ENCODE data around the gene RBM34. TPM values are rescaled to one million over a fixed set of nuclear protein-coding genes. Genes with fewer than 3 reads are reported as not detected.

RBM34 gene
- total RNA-seq, 2 donors from 2014 or later, result 13.2 to 26.2 TPM

GRCh38 chr1:235158680-235159079 lies 2.4 kb downstream of the RBM34 start:
- WGBS, 2 donors, result 86 to 88% methylated on average over 6 of the region's 6 CpGs
- Histone ChIP-seq H3K27ac (no peak overlapping the region), H3K4me3 (no peak overlapping the region), H3K27me3 (no peaks in the 10 kb centered on the region), H3K4me1 (peaks cover 8% of the 10 kb centered on the region), H3K36me3 (replicated peaks in 1 of 2; ENCODE audit: insufficient read depth in 1 of 2, low read depth in 2 of 2) (peaks cover 0 to 10% of the 10 kb centered on the region in 2 donors), H3K9me3 (peaks cover 0 to 3% (median 0%) of the 10 kb centered on the region in 3 donors)
- no peak for ATAC-seq
- TF ChIP-seq CTCF (IDR thresholded peaks at IDR 0.05), result no peak
- TF ChIP-seq POLR2A (IDR thresholded peaks at IDR 0.05), result no peak
- no peak for DNase-seq
- intact Hi-C loops (cut with DNase I), result no loop called here

DNA sequence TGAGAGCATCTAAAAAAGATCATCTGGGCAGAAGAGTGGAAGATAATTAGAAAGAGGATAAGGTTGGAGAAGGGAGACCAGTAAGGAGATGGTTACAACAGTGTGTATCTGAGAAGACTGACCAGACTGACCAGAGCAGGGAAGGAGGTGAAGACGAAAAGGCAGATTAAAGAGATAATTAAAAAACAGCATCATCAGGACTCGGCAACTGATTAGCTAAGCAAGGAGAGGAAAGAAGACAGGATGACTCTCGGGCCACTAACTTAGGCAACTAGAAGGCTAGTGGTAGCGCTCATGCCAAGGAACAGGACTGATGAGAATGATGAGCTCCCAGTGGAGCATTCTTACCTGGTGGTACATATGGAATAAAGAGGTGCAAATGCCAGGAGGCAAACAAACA lies 3.9 kb downstream of the RBM34 start:
- Histone ChIP-seq H3K27ac (no peak overlapping the region), H3K4me1 (peaks cover 8% of the 10 kb centered on the region), H3K4me3 (no peak overlapping the region), H3K9me3 (peaks cover 0 to 3% (median 0%) of the 10 kb centered on the region in 3 donors), H3K36me3 (replicated peaks in 1 of 2; ENCODE audit: insufficient read depth in 1 of 2, low read depth in 2 of 2) (peaks cover 0 to 12% of the 10 kb centered on the region in 2 donors), H3K27me3 (no peaks in the 10 kb centered on the region)
- ATAC-seq (no peak), DNase-seq (no peak)
- intact Hi-C loops (cut with DNase I), result no loop called here
- TF ChIP-seq POLR2A (IDR thresholded peaks at IDR 0.05) (no peak), CTCF (IDR thresholded peaks at IDR 0.05) (no peak)
- 91 to 92% methylated on average over 4 of the region's 4 CpGs for WGBS, 2 donors

- no peak for DNase-seq
- Histone ChIP-seq H3K9me3 (peaks cover 0 to 3% (median 0%) of the 10 kb centered on the region in 3 donors), H3K4me3 (no peak overlapping the region), H3K27ac (no peak overlapping the region), H3K4me1 (peaks cover 8% of the 10 kb centered on the region), H3K36me3 (replicated peaks in 1 of 2; ENCODE audit: insufficient read depth in 1 of 2, low read depth in 2 of 2) (peaks cover 0 to 12% of the 10 kb centered on the region in 2 donors), H3K27me3 (no peaks in the 10 kb centered on the region)
- TF ChIP-seq POLR2A (IDR thresholded peaks at IDR 0.05) (no peak), CTCF (IDR thresholded peaks at IDR 0.05) (no peak)
- WGBS, 2 donors, result 79 to 83% methylated on average over 4 of the region's 4 CpGs
- intact Hi-C loops (cut with DNase I), result no loop called here
- ATAC-seq, result no peak
These were observed 4.3 kb downstream of the RBM34 start for GRCh38 chr1:235156740-235157139.

DNA sequence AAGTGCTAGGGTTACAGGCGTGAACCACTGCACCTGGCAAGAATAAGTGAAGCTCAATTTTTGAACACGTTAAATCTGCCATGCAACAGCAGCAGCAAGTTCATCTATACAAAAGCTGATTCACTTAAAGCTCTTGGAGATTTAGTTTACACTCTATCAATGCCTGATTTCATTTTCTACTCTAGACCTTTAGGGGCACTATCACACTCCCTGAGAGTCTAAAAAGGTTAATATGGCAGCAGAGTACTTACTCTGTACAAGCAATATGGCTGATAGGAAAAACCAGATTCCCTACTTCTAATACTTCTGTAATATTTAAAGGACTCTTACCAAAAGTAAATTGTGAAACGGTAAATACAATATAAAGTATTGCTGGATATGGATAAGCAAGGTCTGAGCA lies 4.8 kb downstream of the RBM34 start:
- no peak overlapping the region for H3K27ac ChIP-seq
- H3K4me1 ChIP-seq, result peaks cover 8% of the 10 kb centered on the region
- H3K27me3 ChIP-seq, result no peaks in the 10 kb centered on the region
- peaks cover 0 to 12% of the 10 kb centered on the region in 2 donors for H3K36me3 ChIP-seq (replicated peaks in 1 of 2; ENCODE audit: insufficient read depth in 1 of 2, low read depth in 2 of 2)
- no peak for DNase-seq
- ATAC-seq, result no peak
- intact Hi-C loops (cut with DNase I), result no loop called here
- WGBS, 2 donors, result 75 to 79% methylated on average over 3 of the region's 3 CpGs
- H3K9me3 ChIP-seq, result no peaks in the 10 kb centered on the region
- no peak overlapping the region for H3K4me3 ChIP-seq
- TF ChIP-seq POLR2A (IDR thresholded peaks at IDR 0.05) (no peak), CTCF (IDR thresholded peaks at IDR 0.05) (no peak)

GRCh38 chr1:235152235-235152634 lies 8.8 kb downstream of the RBM34 start:
- Histone ChIP-seq H3K36me3 (replicated peaks in 1 of 2; ENCODE audit: insufficient read depth in 1 of 2, low read depth in 2 of 2) (peaks cover 0 to 20% of the 10 kb centered on the region in 2 donors), H3K27me3 (no peaks in the 10 kb centered on the region), H3K4me3 (no peak overlapping the region), H3K9me3 (no peaks in the 10 kb centered on the region), H3K27ac (no peak overlapping the region), H3K4me1 (no peaks in the 10 kb centered on the region)
- intact Hi-C loops (cut with DNase I), result no loop called here
- no peak for DNase-seq
- TF ChIP-seq CTCF (IDR thresholded peaks at IDR 0.05) (no peak), POLR2A (IDR thresholded peaks at IDR 0.05) (no peak)
- no peak for ATAC-seq
